GM12873 (cell line): ENCODE measurements around the gene NAA50.

ENCODE experiments used
- TF ChIP-seq, protein P1 (sequence below): IDR thresholded peaks from 2 replicates; pipeline ENCODE4 v1.5.1; 2012; ENCODE audit warnings: low read depth, mild to moderate bottlenecking, moderate library complexity, low read length, control low read depth; ENCODE audit not compliant: insufficient read depth; ENCODE audit errors: missing control alignments

NAA50 gene

DNA sequence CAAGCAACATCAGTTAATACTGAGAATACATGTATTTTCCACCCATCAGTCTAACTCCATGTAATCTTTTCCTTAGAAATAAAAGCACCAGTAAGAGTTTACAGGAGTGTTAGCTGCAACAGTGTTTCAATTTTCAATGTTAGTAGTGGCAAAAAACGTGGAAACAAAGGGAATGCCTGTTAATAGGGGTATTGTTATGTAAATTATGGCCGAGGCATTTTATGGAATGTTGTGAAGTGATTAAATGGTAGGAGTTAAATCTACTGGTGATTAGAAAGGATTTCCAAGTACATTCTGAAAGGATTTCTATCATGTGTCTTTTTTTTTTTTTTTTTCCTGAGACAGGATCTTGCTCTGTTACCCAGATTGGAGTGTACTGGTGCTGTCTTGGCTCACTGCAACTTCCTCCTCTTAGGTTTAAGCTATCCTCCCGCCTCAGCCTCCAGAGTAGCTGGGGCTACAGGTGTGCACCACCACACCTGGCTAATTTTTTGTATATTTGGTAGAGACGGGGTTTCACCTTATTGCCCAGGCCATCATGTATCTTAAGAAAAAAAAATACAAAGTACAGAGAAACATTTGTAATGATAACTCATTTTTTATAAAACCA, 7.4 kb upstream of the NAA50 start:
- TF ChIP-seq, protein P1, sequence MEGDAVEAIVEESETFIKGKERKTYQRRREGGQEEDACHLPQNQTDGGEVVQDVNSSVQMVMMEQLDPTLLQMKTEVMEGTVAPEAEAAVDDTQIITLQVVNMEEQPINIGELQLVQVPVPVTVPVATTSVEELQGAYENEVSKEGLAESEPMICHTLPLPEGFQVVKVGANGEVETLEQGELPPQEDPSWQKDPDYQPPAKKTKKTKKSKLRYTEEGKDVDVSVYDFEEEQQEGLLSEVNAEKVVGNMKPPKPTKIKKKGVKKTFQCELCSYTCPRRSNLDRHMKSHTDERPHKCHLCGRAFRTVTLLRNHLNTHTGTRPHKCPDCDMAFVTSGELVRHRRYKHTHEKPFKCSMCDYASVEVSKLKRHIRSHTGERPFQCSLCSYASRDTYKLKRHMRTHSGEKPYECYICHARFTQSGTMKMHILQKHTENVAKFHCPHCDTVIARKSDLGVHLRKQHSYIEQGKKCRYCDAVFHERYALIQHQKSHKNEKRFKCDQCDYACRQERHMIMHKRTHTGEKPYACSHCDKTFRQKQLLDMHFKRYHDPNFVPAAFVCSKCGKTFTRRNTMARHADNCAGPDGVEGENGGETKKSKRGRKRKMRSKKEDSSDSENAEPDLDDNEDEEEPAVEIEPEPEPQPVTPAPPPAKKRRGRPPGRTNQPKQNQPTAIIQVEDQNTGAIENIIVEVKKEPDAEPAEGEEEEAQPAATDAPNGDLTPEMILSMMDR, result no peak

DNA sequence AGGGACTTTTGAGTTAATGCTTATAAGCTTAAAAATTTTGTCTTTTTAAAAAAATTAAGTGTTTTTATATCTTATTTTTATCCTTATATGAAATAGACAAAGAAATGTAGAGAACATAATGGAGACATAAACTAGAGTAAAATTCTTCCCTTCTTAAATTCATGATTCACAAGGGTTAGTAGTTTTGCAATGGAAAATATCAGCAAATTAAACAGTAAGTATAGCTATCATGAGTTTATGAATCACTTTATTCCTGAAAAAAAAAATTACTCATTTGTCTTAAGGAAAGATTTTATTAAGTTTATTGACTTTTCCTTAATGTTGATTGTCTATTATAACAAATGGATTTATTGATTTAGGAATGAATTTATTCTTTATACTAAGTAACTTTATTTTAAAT, 5.1 kb upstream of the NAA50 start:
- TF ChIP-seq, protein P1, result no peak

DNA sequence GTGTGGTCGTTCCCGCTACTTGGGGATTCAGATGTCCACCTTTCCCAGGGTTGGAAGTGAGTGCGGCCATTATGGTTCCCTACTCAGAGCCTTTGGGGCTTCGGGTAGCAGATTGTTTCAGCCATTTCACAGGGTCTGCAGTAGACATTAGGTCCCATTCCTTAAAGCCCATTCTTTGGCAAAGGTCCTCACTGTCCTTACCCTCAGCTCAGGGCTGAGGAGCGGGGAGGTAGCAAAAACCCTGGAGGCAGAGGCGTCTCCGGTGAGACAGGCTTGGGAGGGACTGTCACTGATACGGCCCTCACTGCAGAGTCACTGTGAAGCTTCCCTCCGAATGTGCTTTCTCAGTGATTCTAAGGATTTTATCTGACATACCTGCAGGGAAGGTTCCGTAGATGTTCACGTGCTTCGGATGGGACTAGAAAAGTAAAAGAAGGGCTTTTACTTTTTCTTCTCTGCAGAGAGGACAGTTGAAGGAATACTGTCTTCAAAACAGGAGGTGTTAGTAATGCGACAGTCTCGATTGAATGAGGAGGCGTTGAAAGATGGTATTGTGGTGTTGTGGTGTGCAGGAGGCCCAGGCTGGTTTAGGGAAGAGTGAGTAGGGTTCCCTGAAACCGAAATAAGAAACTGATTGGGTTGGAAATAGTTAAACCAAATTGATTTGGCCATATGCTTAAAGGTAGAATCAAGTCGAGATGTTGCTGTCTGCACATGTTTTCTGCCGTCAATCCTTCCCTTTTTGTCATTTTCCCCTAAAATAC, 1.4 kb upstream of the NAA50 start:
- TF ChIP-seq, protein P1, result no peak

DNA sequence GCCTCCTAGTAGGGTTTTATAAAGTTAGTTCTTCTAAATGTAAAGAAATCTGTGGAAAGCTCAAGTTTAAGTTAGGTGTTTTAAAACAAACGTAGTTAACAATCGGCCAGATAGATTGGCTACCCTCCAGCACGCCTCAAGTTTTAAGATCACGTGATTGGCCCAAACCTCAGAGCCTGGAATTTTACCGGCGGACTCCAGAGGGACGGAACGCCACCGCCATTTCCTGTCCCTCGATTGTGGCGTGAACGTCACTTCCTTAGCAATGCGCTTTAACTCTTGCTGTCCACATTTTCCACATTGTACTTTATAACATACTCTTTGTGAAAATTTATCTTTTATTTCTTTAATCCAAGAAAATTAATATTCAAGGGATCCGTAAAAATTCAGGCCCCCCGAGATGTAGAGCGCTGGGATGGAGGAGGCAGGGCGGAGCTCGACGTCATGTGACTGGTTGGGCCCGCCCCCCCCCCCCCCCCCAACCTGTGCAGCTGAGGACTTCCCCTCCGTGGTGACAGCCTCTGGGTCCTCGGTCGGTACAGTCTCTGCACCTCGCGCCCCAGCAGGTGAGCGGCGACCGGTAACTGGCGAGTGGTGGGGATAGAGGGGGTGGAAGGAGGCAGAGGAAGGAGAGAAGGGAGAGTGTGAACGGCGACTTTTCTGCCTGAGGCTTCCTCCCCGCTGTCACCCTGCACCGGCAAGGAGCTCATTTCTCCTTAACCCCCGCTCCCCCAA, 666 bp upstream of the NAA50 start, which contains the start of gene ATP6V1A:
Gene ATP6V1A (plus strand): TSS at position 488 of the 735 bp plus-strand sequence. CDS start 31,719 bp downstream, outside the sequence.
- TF ChIP-seq, protein P1, result no peak

DNA sequence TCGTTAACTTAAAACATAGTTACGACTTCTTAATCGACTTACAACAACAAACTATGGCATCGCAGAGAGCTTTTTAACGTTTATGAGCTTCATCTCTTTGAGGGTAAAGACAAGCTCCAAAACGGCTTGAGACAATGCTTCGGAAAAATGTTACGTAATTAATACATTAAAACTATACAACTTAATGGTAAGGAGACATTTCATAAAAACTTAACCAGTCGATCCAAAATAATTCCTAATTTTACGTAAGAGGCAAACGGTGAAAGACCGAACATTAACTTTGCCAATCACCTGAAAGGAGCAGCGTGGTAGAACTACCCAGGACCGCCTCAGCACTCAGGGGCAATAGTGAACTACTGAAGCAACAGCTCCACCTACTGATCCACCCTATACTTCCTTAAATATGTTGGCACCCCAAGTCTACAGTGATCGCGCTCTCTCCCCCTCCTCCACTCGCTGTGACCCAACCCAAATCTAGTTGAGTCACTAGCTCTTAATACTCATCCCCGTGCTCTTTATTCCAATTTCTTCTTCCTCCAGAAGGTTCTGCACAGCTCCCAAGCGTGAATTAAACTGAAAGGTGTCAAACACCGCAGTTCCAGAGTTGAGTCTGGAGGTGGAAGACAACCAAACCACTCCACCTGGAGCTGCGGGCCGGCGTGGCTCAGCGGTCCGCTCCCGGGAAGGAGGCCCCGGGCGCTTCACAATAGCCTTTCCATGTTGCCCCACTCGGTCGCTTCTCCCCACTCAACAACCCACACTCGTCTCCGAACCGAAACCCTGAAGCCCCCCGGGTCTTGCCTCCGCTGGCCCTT, 901 bp downstream of the NAA50 start:
- TF ChIP-seq, protein P1, result peak; percentile 83

DNA sequence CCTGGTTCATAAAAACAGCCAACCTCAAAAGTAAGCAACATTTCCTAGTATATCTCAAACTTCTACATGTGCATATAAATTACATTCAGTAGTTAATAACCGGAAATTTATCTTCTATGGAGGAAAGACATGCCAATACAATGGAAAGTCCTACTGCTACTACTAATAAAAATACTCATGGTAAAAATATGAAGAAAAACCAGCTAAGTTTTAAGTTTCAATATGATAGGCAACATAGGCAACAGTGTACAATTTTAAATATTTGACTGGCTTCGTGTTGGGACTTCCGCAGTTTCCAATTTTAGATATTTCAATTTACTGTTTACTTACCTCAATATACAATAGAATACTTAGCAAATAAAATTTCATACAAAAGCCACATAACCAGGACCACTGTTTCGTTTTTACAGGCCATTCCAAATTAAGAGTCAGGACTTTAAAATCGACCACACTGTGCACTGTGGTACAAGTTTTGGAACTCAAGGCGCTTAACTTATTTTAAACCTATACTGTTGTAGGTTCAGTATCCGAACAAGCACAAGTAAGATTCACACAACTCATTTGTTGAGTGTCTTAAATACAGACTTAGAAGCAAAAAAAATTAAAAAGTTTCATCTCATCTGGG, 2.9 kb downstream of the NAA50 start:
- TF ChIP-seq, protein P1, result no peak
